ENCODE data around the gene LYRM1.
A peak's percentile ranks its signal among the peaks of the same experiment; 100 is the strongest.

LYRM1 gene

GRCh38 chr16:20873331-20873730, 27.2 kb upstream of the LYRM1 start:
- DNase-seq = no peak

GRCh38 chr16:20874088-20874581, 26.4 kb upstream of the LYRM1 start:
- no peak for DNase-seq

- DNase-seq = no peak
Measured at GRCh38 chr16:20875355-20875650, 25.3 kb upstream of the LYRM1 start.

GRCh38 chr16:20878682-20879147, 21.9 kb upstream of the LYRM1 start:
- no peak for DNase-seq

- no peak for DNase-seq
Measured at GRCh38 chr16:20879175-20880040, 21.2 kb upstream of the LYRM1 start.

- DNase-seq = no peak
Measured at GRCh38 chr16:20880867-20881502, 19.6 kb upstream of the LYRM1 start.

- no peak for DNase-seq
Measured at GRCh38 chr16:20881503-20881878, 19.1 kb upstream of the LYRM1 start.

GRCh38 chr16:20883554-20884239, 16.9 kb upstream of the LYRM1 start:
- DNase-seq = no peak

GRCh38 chr16:20884240-20884556, 16.4 kb upstream of the LYRM1 start:
- DNase-seq = peak; percentile 13

GRCh38 chr16:20886320-20886719, 14.3 kb upstream of the LYRM1 start:
- DNase-seq = no peak

GRCh38 chr16:20887207-20887606, 13.4 kb upstream of the LYRM1 start:
- no peak for DNase-seq

- DNase-seq = no peak
Measured at GRCh38 chr16:20889625-20890275, 10.8 kb upstream of the LYRM1 start.

- DNase-seq = no peak
Measured at GRCh38 chr16:20894388-20894787, 6.2 kb upstream of the LYRM1 start.

GRCh38 chr16:20897253-20897897, 3.2 kb upstream of the LYRM1 start:
- no peak for DNase-seq

- no peak for DNase-seq
Measured at GRCh38 chr16:20897922-20898321, 2.6 kb upstream of the LYRM1 start.

GRCh38 chr16:20899071-20899470, 1.5 kb upstream of the LYRM1 start:
- DNase-seq = no peak

GRCh38 chr16:20899477-20900298, 883 bp upstream of the LYRM1 start:
- no peak for DNase-seq

- DNase-seq = peak; percentile 4
Measured at GRCh38 chr16:20901068-20901435, 481 bp downstream of the LYRM1 start.

GRCh38 chr16:20901436-20902112, 1.0 kb downstream of the LYRM1 start:
- no peak for DNase-seq

GRCh38 chr16:20902426-20902825, 1.9 kb downstream of the LYRM1 start:
- no peak for DNase-seq

GRCh38 chr16:20903116-20903898, 2.7 kb downstream of the LYRM1 start:
- DNase-seq = no peak
